Hepatocyte (in vitro differentiated cells): ENCODE results near the gene ZFPM1. TPM values are rescaled to one million over a fixed set of nuclear protein-coding genes. Genes with fewer than 3 reads are reported as not detected.

Experiments used
- DNase-seq: peaks from one replicate; pipeline ENCODE4 v3.0.0-alpha.2; 2016; ENCODE audit warnings: low spot score
- H2AFZ ChIP-seq: fragments of 200-600 bp; sonication (generic); 2 replicates; pipeline ENCODE4 v1.6.0; 2016; ENCODE audit warnings: antibody characterized with exemption, mild to moderate bottlenecking
- H3K27ac ChIP-seq: fragments of 200-600 bp; sonication (generic); 2 replicates; pipeline ENCODE4 v1.5.1; 2016; ENCODE audit warnings: mild to moderate bottlenecking
- H3K27me3 ChIP-seq: fragments of 200-600 bp; sonication (generic); 2 replicates; pipeline ENCODE4 v1.6.1; 2016
- H3K36me3 ChIP-seq: fragments of 200-600 bp; sonication (generic); replicated peaks from 2 replicates; pipeline ENCODE4 v1.5.1; 2016; ENCODE audit warnings: low read depth; ENCODE audit not compliant: insufficient read depth
- H3K4me1 ChIP-seq: fragments of 200-600 bp; sonication (generic); 2 replicates; pipeline ENCODE4 v1.5.1; 2016; ENCODE audit warnings: mild to moderate bottlenecking, moderate library complexity; ENCODE audit not compliant: insufficient read depth
- H3K4me2 ChIP-seq: fragments of 200-600 bp; sonication (generic); 2 replicates; pipeline ENCODE4 v1.6.0; 2016
- H3K4me3 ChIP-seq: fragments of 200-600 bp; sonication (generic); 2 replicates; pipeline ENCODE4 v1.5.1; 2016; ENCODE audit warnings: mild to moderate bottlenecking
- H3K79me2 ChIP-seq: fragments of 200-600 bp; sonication (generic); 2 replicates; pipeline ENCODE4 v1.6.0; 2017; ENCODE audit warnings: mild to moderate bottlenecking
- H3K9me2 ChIP-seq: fragments of 200-600 bp; sonication (generic); replicated peaks from 2 replicates; pipeline ENCODE4 v1.6.0; 2017; ENCODE audit warnings: mild to moderate bottlenecking; ENCODE audit not compliant: insufficient read depth
- H3K9me3 ChIP-seq: fragments of 200-600 bp; sonication (generic); 2 replicates; pipeline ENCODE4 v1.5.1; 2016; ENCODE audit warnings: low read depth, mild to moderate bottlenecking
- H4K20me1 ChIP-seq: fragments of 200-600 bp; sonication (generic); 2 replicates; pipeline ENCODE4 v1.6.0; 2016; ENCODE audit warnings: mild to moderate bottlenecking; ENCODE audit not compliant: insufficient read depth, poor library complexity, severe bottlenecking
- EZH2 ChIP-seq: fragments of 200-600 bp; sonication (generic); IDR thresholded peaks from 2 replicates; pipeline ENCODE4 v1.6.1; 2016; ENCODE audit warnings: antibody characterized with exemption, mild to moderate bottlenecking, borderline replicate concordance
- EZH2phosphoT487 ChIP-seq: fragments of 200-600 bp; sonication (generic); IDR thresholded peaks from one replicate; pipeline ENCODE4 v1.6.1; 2018; ENCODE audit warnings: antibody characterized with exemption, mild to moderate bottlenecking, low read depth, moderate library complexity; ENCODE audit not compliant: unreplicated experiment, severe bottlenecking
- WGBS: methylation state at CpG from one replicate; pipeline ENCODE4 v1.1.6; 2016; ENCODE audit warnings: low lambda C conversion rate; ENCODE audit errors: missing lambda C conversion rate; 5-methylcytosine and 5-hydroxymethylcytosine counted together
- polyA plus RNA-seq: library from polyadenylated mRNA; unstranded; fragments of >200 nt; fragmentation: Nextera tagmentation; extraction: Ambion mirVana; gene quantifications from 2 replicates; pipeline ENCODE4 v1.2.1, GENCODE V29; 2016
- total RNA-seq: library from RNA; depleted of rRNA; stranded (reverse); fragments of >200 nt; gene quantifications from 2 replicates; pipeline ENCODE4 v1.2.3, GENCODE V29; 2014
- TF ChIP-seq, protein P1 (sequence below): fragments of 200-600 bp; sonication (generic); IDR thresholded peaks from 2 replicates; pipeline ENCODE4 v1.5.1; 2016; ENCODE audit warnings: antibody characterized with exemption, mild to moderate bottlenecking; ENCODE audit not compliant: poor library complexity

The ZFPM1 gene
- total and polyA plus RNA-seq, 2 experiments from 2014 or later = 4.1 to 11.9 TPM

DNA sequence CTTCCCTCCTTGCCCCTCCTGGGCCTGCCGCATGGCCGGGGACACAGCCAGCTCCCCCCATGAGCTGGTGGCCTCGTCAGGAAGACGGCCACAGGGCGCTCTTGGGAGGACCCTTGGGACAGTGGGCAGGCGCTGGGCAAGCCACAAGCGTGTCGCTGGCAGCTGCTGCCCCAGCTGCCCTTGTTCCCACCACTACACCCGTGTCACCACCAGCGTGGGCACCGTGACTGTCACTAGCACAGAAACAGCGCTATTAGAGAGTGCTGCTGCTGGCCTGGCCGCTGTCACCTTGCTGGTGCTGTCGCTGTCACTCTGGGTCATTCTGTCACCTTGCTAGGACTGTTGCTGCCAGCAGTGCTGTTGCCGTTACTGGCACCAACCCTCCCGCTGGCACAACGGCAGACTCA, 47.2 kb downstream of the ZFPM1 start:
- Histone ChIP-seq H3K9me2 (no peaks in the 10 kb centered on the region), H3K4me2 (no peak overlapping the region), H3K27me3 (no peaks in the 10 kb centered on the region), H3K79me2 (no peaks in the 10 kb centered on the region), H3K9me3 (no peaks in the 10 kb centered on the region), H3K36me3 (no peaks in the 10 kb centered on the region), H4K20me1 (no peaks in the 10 kb centered on the region), H3K4me1 (peaks cover 51% of the 10 kb centered on the region), H3K4me3 (no peak overlapping the region), H3K27ac (peak overlapping the region; percentile 55), H2AFZ (no peak overlapping the region)
- 89% methylated on average over 17 of the region's 17 CpGs for WGBS
- no peak for TF ChIP-seq EZH2
- TF ChIP-seq, protein P1, sequence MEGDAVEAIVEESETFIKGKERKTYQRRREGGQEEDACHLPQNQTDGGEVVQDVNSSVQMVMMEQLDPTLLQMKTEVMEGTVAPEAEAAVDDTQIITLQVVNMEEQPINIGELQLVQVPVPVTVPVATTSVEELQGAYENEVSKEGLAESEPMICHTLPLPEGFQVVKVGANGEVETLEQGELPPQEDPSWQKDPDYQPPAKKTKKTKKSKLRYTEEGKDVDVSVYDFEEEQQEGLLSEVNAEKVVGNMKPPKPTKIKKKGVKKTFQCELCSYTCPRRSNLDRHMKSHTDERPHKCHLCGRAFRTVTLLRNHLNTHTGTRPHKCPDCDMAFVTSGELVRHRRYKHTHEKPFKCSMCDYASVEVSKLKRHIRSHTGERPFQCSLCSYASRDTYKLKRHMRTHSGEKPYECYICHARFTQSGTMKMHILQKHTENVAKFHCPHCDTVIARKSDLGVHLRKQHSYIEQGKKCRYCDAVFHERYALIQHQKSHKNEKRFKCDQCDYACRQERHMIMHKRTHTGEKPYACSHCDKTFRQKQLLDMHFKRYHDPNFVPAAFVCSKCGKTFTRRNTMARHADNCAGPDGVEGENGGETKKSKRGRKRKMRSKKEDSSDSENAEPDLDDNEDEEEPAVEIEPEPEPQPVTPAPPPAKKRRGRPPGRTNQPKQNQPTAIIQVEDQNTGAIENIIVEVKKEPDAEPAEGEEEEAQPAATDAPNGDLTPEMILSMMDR = no peak
- no peak for TF ChIP-seq EZH2phosphoT487
- no peak for DNase-seq

DNA sequence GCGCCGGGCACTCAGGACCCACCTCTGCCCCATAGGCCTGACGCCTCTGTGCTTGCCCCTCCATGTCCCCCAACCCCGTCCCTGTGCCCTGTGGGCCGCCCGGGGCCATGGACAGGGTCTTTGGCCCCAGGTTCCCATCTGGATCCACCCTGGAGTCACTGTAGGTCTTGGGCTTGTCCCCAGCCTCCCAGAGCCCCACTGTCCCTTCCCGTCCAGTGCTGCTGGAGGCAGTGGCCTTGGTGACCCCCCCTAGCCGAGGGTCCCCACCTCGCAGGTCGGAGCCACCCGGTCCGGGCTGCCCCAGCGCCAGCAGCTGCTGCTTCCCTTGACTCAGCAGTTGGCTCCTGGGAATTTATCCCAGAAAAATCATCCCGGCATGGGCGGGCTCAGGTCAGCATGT, 49.3 kb downstream of the ZFPM1 start:
- Histone ChIP-seq H3K4me3 (no peak overlapping the region), H3K9me2 (no peaks in the 10 kb centered on the region), H3K36me3 (no peaks in the 10 kb centered on the region), H3K9me3 (no peaks in the 10 kb centered on the region), H3K27me3 (no peaks in the 10 kb centered on the region), H2AFZ (no peak overlapping the region), H4K20me1 (no peaks in the 10 kb centered on the region), H3K4me1 (peaks cover 52% of the 10 kb centered on the region), H3K27ac (peak overlapping the region; percentile 98), H3K4me2 (no peak overlapping the region), H3K79me2 (peaks cover 8% of the 10 kb centered on the region)
- 94% methylated on average over 12 of the region's 15 CpGs for WGBS
- no peak for TF ChIP-seq EZH2phosphoT487
- TF ChIP-seq EZH2 = no peak
- TF ChIP-seq, protein P1 = no peak
- DNase-seq = no peak

DNA sequence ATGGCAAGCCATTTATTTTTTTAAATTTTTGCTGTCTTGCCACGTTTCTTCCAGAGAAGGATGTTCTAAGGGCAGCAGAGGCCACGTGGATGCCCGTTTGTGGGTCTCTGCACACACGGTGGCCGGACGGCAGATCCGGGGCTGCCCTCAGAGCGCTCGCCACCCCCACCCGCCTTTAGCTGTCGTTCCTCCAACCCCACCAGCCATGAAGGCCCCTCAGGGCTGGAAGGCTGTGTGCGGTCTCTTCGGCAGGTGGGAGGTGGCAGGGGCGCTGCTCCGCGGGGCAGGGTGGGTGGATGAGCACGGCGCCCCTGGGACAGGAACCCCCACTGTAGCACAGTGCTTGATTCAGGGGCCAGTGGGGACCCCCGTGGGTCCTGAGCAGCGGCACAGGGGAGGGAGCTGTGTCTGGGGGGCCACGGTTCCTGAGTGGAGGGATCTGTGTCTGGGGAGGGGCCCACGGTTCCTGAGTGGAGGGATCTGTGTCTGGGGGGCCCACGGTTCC, 49.7 kb downstream of the ZFPM1 start:
- Histone ChIP-seq H2AFZ (no peak overlapping the region), H3K9me2 (no peaks in the 10 kb centered on the region), H3K4me2 (no peak overlapping the region), H3K4me1 (peaks cover 48% of the 10 kb centered on the region), H3K9me3 (no peaks in the 10 kb centered on the region), H3K4me3 (no peak overlapping the region), H3K79me2 (peaks cover 8% of the 10 kb centered on the region), H3K27ac (peak overlapping the region; percentile 98), H3K27me3 (no peaks in the 10 kb centered on the region), H4K20me1 (no peaks in the 10 kb centered on the region), H3K36me3 (no peaks in the 10 kb centered on the region)
- no peak for DNase-seq
- WGBS = 89% methylated on average over 19 of the region's 23 CpGs
- TF ChIP-seq EZH2 (no peak), EZH2phosphoT487 (no peak)
- TF ChIP-seq, protein P1 = no peak
